Endothelial cell of umbilical vein (primary cell): ENCODE results near the gene EFNA5. TPM values are rescaled to one million over a fixed set of nuclear protein-coding genes. Genes with fewer than 3 reads are reported as not detected.

Experiments
- BruUV-seq: library from RNA; stranded (reverse); fragments of 400-500 nt; replicated peaks from 2 replicates; lab custom pipeline; 2021; lab: Mats Ljungman, UMichigan
- CTCF ChIA-PET: fragments of 300-600, 350-600 bp; sonication (Branson Sonifier 250); formaldehyde crosslinking; loops from one replicate; lab custom pipeline; 2021; ENCODE audit warnings: antibody characterized with exemption, inconsistent platforms; lab: Charles Lee
- POLR2A ChIA-PET: fragments of 300-600, 350-600 bp; sonication (Branson Sonifier 250); formaldehyde crosslinking; loops from one replicate; lab custom pipeline; 2021; ENCODE audit warnings: antibody characterized with exemption, inconsistent platforms; lab: Charles Lee
- DNase-seq: peaks from one replicate; pipeline ENCODE4 v3.0.0-alpha.2; 2011; ENCODE audit warnings: low read depth, low spot score
- FAIRE-seq: peaks from 2 replicates; lab custom pipeline; 2011; peaks lifted over from hg19 to GRCh38; lab: Jason Lieb, UNC
- H2AFZ ChIP-seq: 2 replicates; pipeline ENCODE4 v1.6.0; 2012; ENCODE audit warnings: low read depth, low read length, control low read depth, inconsistent platforms
- H3K27ac ChIP-seq: 2 replicates; pipeline ENCODE4 v1.5.1; 2011; ENCODE audit warnings: low read depth, mild to moderate bottlenecking, control low read depth, low read length, moderate library complexity; ENCODE audit not compliant: insufficient read depth
- H3K27me3 ChIP-seq, 2 experiments: 2 replicates each; pipeline versions ENCODE4 v1.6.0 to v1.6.1; 2011; ENCODE audit warnings: low read length in 2 of 2, mixed read lengths in 1 of 2; ENCODE audit not compliant: control insufficient read depth in 2 of 2, insufficient read depth in 2 of 2
- H3K36me3 ChIP-seq, 2 experiments: 2 replicates in 1 of 2; 3 replicates in 1 of 2; pipeline ENCODE4 v1.5.1; 2011; ENCODE audit warnings: low read length in 2 of 2, mild to moderate bottlenecking in 1 of 2, moderate library complexity in 1 of 2; ENCODE audit not compliant: control insufficient read depth in 2 of 2, insufficient read depth in 2 of 2; ENCODE audit errors: extremely low read depth in 1 of 2
- H3K4me1 ChIP-seq: 3 replicates; pipeline ENCODE4 v1.5.1; 2011; ENCODE audit warnings: mild to moderate bottlenecking, low read length; ENCODE audit not compliant: control insufficient read depth, insufficient read depth; ENCODE audit errors: extremely low read depth
- H3K4me2 ChIP-seq: 2 replicates; pipeline ENCODE4 v1.6.1; 2011; ENCODE audit warnings: low read length, control low read depth, mixed read lengths; ENCODE audit not compliant: insufficient read depth
- H3K4me3 ChIP-seq, 3 experiments: fragments of 200-600 bp in 1 of 3; sonication (generic), shearing (Covaris generic) in 1 of 3; replicated peaks in 1 of 3; 2 replicates each; pipeline ENCODE4 v1.5.1; 2011 to 2016; ENCODE audit warnings: control low read depth in 3 of 3, low read length in 3 of 3, mild to moderate bottlenecking in 2 of 3, inconsistent platforms in 1 of 3, low read depth in 1 of 3, moderate library complexity in 1 of 3; ENCODE audit not compliant: insufficient read depth in 1 of 3
- H3K79me2 ChIP-seq: 2 replicates; pipeline ENCODE4 v1.6.0; 2012; ENCODE audit warnings: low read length, inconsistent platforms; ENCODE audit not compliant: control insufficient read depth, insufficient read depth
- H3K9ac ChIP-seq: replicated peaks from 2 replicates; pipeline ENCODE3; 2011; ENCODE audit warnings: low read length, control low read depth; ENCODE audit not compliant: insufficient read depth; ENCODE audit errors: extremely low read depth
- H3K9me1 ChIP-seq: replicated peaks from 3 replicates; pipeline ENCODE4 v1.6.0; 2011; ENCODE audit warnings: mild to moderate bottlenecking, low read length; ENCODE audit not compliant: control insufficient read depth, insufficient read depth; ENCODE audit errors: extremely low read depth
- H3K9me3 ChIP-seq: replicated peaks from 2 replicates; pipeline ENCODE4 v1.5.1; 2012; ENCODE audit warnings: low read length, inconsistent platforms; ENCODE audit not compliant: control insufficient read depth, insufficient read depth
- H4K20me1 ChIP-seq: replicated peaks from 2 replicates; pipeline ENCODE3; 2011; ENCODE audit warnings: mild to moderate bottlenecking, low read length; ENCODE audit not compliant: control insufficient read depth, insufficient read depth; ENCODE audit errors: extremely low read depth
- EZH2 ChIP-seq: IDR thresholded peaks from 2 replicates; pipeline ENCODE4 v1.6.1; 2012; ENCODE audit warnings: borderline replicate concordance, low read depth, mild to moderate bottlenecking, moderate library complexity, low read length, inconsistent platforms; ENCODE audit not compliant: severe bottlenecking
- FOS ChIP-seq: IDR thresholded peaks from 2 replicates; pipeline ENCODE4 v1.6.1; 2011; ENCODE audit warnings: mild to moderate bottlenecking, low read length, moderate library complexity, borderline replicate concordance; ENCODE audit not compliant: insufficient read depth
- GATA2 ChIP-seq: IDR thresholded peaks from 2 replicates; pipeline ENCODE4 v1.7.0; 2011; ENCODE audit warnings: low read depth, mild to moderate bottlenecking, moderate library complexity, mixed read lengths, low read length; ENCODE audit not compliant: insufficient read length, insufficient read depth
- JUN ChIP-seq: IDR thresholded peaks from 2 replicates; pipeline ENCODE4 v1.6.1; 2011; ENCODE audit warnings: borderline replicate concordance, low read depth; ENCODE audit not compliant: insufficient read length, insufficient read depth
- MYC ChIP-seq: IDR thresholded peaks from one replicate; pipeline ENCODE4 v1.6.1; 2011; ENCODE audit warnings: mild to moderate bottlenecking, low read depth, low read length
- POLR2A ChIP-seq: IDR thresholded peaks from 2 replicates; pipeline ENCODE4 v1.6.1; 2012; ENCODE audit warnings: low read depth, mild to moderate bottlenecking, control low read depth, low read length
- POLR2AphosphoS5 ChIP-seq: IDR thresholded peaks from 2 replicates; pipeline ENCODE4 v1.6.1; 2012; ENCODE audit warnings: low read depth, mild to moderate bottlenecking, control low read depth, low read length, moderate library complexity; ENCODE audit not compliant: insufficient read depth
- dilution Hi-C: fragments of 300-500 bp; cut with MboI; formaldehyde crosslinking; loops from one replicate; pipeline ENCODE4 v1.15.0; 2019; ENCODE audit warnings: low sequenced_read_pairs; ENCODE audit not compliant: extremely low pct_ligation_motif_present
- intact Hi-C: fragments of 100-400 bp; cut with micrococcal nuclease; formaldehyde crosslinking; loops from one replicate; pipeline ENCODE4 v1.10.0; 2022
- polyA plus RNA-seq, 4 experiments: library from polyadenylated mRNA; depleted of rRNA in 3 of 4; stranded (reverse) in 3 of 4; unstranded in 1 of 4; fragments of >200 nt; gene quantifications; 2 replicates each; pipeline versions ENCODE4 v1.2.1 to v1.2.3, GENCODE V29; 2011 to 2012; ENCODE audit warnings: missing spikeins in 1 of 4
- total RNA-seq: library from RNA; stranded (reverse); gene quantifications from 2 replicates; pipeline ENCODE4 v1.2.3, GENCODE V29; 2021
- TF ChIP-seq, protein P1 (sequence below), 2 donors: IDR thresholded peaks; 1 replicate in 1 of 2; 2 replicates in 1 of 2; pipeline ENCODE4 v1.5.1; 2011; ENCODE audit warnings: low read length in 2 of 2, mild to moderate bottlenecking in 2 of 2, moderate library complexity in 2 of 2, control low read depth in 1 of 2, inconsistent platforms in 1 of 2, low read depth in 1 of 2; ENCODE audit not compliant: insufficient read depth in 1 of 2; ENCODE audit errors: extremely low read depth in 1 of 2

The EFNA5 gene
- total and polyA plus RNA-seq, 2 donors (not counting 3 experiments of a cell fraction or from before 2014, with no cell fraction given), result 13.6 to 22.1 TPM

DNA sequence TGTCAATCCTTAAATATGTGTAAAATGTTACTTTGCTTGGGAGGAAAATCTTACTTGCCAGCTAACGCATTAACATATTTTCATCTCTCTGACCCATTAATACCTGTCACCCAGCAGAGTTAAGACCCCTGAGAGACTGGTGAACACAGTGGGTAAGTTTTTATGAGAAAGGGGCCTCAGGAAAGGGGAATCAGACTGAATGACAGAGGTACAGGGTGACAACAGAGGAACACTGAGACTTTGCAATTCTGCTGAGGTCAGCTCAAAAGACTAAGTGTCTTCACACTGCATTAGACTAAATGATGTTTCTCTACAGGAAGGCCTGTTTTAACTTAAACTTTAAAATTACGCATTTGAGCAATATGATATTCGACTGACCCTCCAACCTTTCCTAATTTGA is 223.8 kb downstream of the EFNA5 start:
- Histone ChIP-seq H3K9ac (no peak overlapping the region), H2AFZ (no peak overlapping the region), H3K9me1 (no peaks in the 10 kb centered on the region), H3K4me1 (peaks cover 7% of the 10 kb centered on the region), H3K4me3 (no peak overlapping the region), H3K4me2 (no peak overlapping the region), H4K20me1 (no peaks in the 10 kb centered on the region), H3K79me2 (no peaks in the 10 kb centered on the region), H3K36me3 (no peaks in the 10 kb centered on the region), H3K27me3 (no peaks in the 10 kb centered on the region), H3K9me3 (no peaks in the 10 kb centered on the region), H3K27ac (no peak overlapping the region)
- ChIA-PET POLR2A (no interaction called here), CTCF (interaction anchor here (0.8 kb wide), 1 partner anchor 125 kb away, joined by 3 read pairs; no protein-coding TSS in a partner anchor)
- intact Hi-C loops, result no loop called here
- no peak for FAIRE-seq
- dilution Hi-C loops, result no loop called here
- TF ChIP-seq GATA2 (no peak), POLR2A (no peak), MYC (no peak), FOS (no peak), EZH2 (no peak), JUN (no peak)
- TF ChIP-seq, protein P1, sequence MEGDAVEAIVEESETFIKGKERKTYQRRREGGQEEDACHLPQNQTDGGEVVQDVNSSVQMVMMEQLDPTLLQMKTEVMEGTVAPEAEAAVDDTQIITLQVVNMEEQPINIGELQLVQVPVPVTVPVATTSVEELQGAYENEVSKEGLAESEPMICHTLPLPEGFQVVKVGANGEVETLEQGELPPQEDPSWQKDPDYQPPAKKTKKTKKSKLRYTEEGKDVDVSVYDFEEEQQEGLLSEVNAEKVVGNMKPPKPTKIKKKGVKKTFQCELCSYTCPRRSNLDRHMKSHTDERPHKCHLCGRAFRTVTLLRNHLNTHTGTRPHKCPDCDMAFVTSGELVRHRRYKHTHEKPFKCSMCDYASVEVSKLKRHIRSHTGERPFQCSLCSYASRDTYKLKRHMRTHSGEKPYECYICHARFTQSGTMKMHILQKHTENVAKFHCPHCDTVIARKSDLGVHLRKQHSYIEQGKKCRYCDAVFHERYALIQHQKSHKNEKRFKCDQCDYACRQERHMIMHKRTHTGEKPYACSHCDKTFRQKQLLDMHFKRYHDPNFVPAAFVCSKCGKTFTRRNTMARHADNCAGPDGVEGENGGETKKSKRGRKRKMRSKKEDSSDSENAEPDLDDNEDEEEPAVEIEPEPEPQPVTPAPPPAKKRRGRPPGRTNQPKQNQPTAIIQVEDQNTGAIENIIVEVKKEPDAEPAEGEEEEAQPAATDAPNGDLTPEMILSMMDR (IDR thresholded peaks at IDR 0.05; ENCODE audit: extremely low read depth in 1 of 2, insufficient read depth in 1 of 2, low read depth in 1 of 2, low read length in 2 of 2), result no peak
- BruUV-seq, result no TSS peak
- no peak for DNase-seq

GRCh38 chr5:107444300-107444699 is 226.4 kb downstream of the EFNA5 start:
- TF ChIP-seq, protein P1 (IDR thresholded peaks at IDR 0.05; ENCODE audit: extremely low read depth in 1 of 2, insufficient read depth in 1 of 2, low read depth in 1 of 2, low read length in 2 of 2), result no peak
- no peak for TF ChIP-seq EZH2
- TF ChIP-seq POLR2AphosphoS5, result no peak
- no peak overlapping the region for H3K4me3 ChIP-seq
- no peaks in the 10 kb centered on the region for H4K20me1 ChIP-seq
- dilution Hi-C loops (no loop called here), intact Hi-C loops (no loop called here)
- H2AFZ ChIP-seq, result no peak overlapping the region
- no peak overlapping the region for H3K4me2 ChIP-seq
- DNase-seq (no peak), FAIRE-seq (no peak)
- no peaks in the 10 kb centered on the region for H3K36me3 ChIP-seq
- BruUV-seq, result no TSS peak
- H3K27me3 ChIP-seq, result no peaks in the 10 kb centered on the region
- ChIA-PET POLR2A (no interaction called here), CTCF (no interaction called here)
- H3K9ac ChIP-seq, result no peak overlapping the region
- H3K9me3 ChIP-seq, result peaks cover 2% of the 10 kb centered on the region
- H3K4me1 ChIP-seq, result no peaks in the 10 kb centered on the region
- no peaks in the 10 kb centered on the region for H3K79me2 ChIP-seq
- H3K27ac ChIP-seq, result no peak overlapping the region
- no peaks in the 10 kb centered on the region for H3K9me1 ChIP-seq
